ENCODE data around the gene STAB2.

STAB2 gene

DNA sequence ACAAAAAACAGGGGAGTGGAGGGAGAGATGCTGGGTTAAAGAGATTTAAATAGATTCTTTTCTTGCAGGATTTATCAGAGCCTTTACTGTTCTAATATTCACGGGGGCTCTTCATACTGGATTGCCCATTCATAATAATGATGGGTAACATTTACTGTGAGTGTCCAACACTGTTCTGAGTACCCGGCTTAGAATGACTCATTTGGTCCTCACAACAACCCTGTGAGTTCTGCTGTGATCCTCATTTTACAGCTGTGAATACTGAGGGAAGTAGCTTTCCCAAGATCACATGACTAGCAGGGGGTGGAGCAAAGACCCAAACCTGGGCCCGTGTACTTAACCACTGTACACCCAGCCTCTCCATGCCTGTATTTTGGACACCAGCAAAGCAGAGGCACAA, 140.6 kb downstream of the STAB2 start:
- Histone ChIP-seq H3F3A (ENCODE audit: insufficient read depth, low read length) (no peaks in the 10 kb centered on the region), H3K27me3 (ENCODE audit: insufficient read depth, low read length) (no peaks in the 10 kb centered on the region), H3K4me2 (ENCODE audit: low read length) (no peak overlapping the region), H3K4me1 (ENCODE audit: insufficient read depth, low read length, severe bottlenecking) (no peaks in the 10 kb centered on the region), H2AFZ (ENCODE audit: low read length) (no peak overlapping the region), H4K20me1 (ENCODE audit: insufficient read depth, low read length) (no peaks in the 10 kb centered on the region), H3K4me3 (ENCODE audit: low read depth, low read length, poor library complexity, severe bottlenecking) (no peak overlapping the region), H3K9me2 (ENCODE audit: low read depth, low read length) (no peaks in the 10 kb centered on the region), H3K9ac (ENCODE audit: low read length) (no peak overlapping the region), H3K36me3 (ENCODE audit: insufficient read depth, low read length) (no peaks in the 10 kb centered on the region), H3K79me2 (ENCODE audit: insufficient read depth, low read length) (no peaks in the 10 kb centered on the region), H3K27ac (ENCODE audit: low read depth, low read length, poor library complexity, severe bottlenecking) (no peak overlapping the region), H3K9me3 (ENCODE audit: low read length) (no peaks in the 10 kb centered on the region)
- TF ChIP-seq, protein P1, sequence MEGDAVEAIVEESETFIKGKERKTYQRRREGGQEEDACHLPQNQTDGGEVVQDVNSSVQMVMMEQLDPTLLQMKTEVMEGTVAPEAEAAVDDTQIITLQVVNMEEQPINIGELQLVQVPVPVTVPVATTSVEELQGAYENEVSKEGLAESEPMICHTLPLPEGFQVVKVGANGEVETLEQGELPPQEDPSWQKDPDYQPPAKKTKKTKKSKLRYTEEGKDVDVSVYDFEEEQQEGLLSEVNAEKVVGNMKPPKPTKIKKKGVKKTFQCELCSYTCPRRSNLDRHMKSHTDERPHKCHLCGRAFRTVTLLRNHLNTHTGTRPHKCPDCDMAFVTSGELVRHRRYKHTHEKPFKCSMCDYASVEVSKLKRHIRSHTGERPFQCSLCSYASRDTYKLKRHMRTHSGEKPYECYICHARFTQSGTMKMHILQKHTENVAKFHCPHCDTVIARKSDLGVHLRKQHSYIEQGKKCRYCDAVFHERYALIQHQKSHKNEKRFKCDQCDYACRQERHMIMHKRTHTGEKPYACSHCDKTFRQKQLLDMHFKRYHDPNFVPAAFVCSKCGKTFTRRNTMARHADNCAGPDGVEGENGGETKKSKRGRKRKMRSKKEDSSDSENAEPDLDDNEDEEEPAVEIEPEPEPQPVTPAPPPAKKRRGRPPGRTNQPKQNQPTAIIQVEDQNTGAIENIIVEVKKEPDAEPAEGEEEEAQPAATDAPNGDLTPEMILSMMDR (IDR thresholded peaks at IDR 0.05; ENCODE audit: low read length), result no peak
- no peak for TF ChIP-seq EZH2 (IDR thresholded peaks at IDR 0.05; ENCODE audit: borderline replicate concordance, low read length)

DNA sequence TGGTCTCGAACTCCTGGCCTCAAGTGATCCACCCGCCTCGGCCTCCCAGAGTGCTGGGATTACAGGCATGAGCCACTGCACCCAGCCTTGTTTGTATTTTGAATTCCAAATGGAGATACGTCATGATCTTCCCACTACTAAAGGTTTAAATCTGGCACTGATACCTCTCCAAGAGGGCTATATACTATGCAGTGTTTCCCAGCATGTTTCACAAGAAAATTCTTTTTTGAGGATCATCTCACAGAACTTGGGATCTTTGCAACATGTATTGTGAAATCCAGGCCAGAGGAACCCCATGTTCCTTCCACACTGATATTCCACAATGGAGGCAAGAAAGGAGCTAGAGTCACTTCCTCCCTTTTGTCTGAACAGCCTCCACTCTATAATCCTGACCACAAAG, 141.2 kb downstream of the STAB2 start:
- no peak overlapping the region for H2AFZ ChIP-seq (ENCODE audit: low read length)
- no peaks in the 10 kb centered on the region for H3K4me1 ChIP-seq (ENCODE audit: insufficient read depth, low read length, severe bottlenecking)
- H4K20me1 ChIP-seq (ENCODE audit: insufficient read depth, low read length), result no peaks in the 10 kb centered on the region
- no peaks in the 10 kb centered on the region for H3K9me2 ChIP-seq (ENCODE audit: low read depth, low read length)
- no peaks in the 10 kb centered on the region for H3K27me3 ChIP-seq (ENCODE audit: insufficient read depth, low read length)
- no peaks in the 10 kb centered on the region for H3K9me3 ChIP-seq (ENCODE audit: low read length)
- no peaks in the 10 kb centered on the region for H3K79me2 ChIP-seq (ENCODE audit: insufficient read depth, low read length)
- no peak overlapping the region for H3K4me2 ChIP-seq (ENCODE audit: low read length)
- H3K4me3 ChIP-seq (ENCODE audit: low read depth, low read length, poor library complexity, severe bottlenecking), result no peak overlapping the region
- no peak overlapping the region for H3K9ac ChIP-seq (ENCODE audit: low read length)
- TF ChIP-seq, protein P1 (IDR thresholded peaks at IDR 0.05; ENCODE audit: low read length), result no peak
- no peak for TF ChIP-seq EZH2 (IDR thresholded peaks at IDR 0.05; ENCODE audit: borderline replicate concordance, low read length)
- H3K36me3 ChIP-seq (ENCODE audit: insufficient read depth, low read length), result no peaks in the 10 kb centered on the region
- no peaks in the 10 kb centered on the region for H3F3A ChIP-seq (ENCODE audit: insufficient read depth, low read length)
- no peak overlapping the region for H3K27ac ChIP-seq (ENCODE audit: low read depth, low read length, poor library complexity, severe bottlenecking)

DNA sequence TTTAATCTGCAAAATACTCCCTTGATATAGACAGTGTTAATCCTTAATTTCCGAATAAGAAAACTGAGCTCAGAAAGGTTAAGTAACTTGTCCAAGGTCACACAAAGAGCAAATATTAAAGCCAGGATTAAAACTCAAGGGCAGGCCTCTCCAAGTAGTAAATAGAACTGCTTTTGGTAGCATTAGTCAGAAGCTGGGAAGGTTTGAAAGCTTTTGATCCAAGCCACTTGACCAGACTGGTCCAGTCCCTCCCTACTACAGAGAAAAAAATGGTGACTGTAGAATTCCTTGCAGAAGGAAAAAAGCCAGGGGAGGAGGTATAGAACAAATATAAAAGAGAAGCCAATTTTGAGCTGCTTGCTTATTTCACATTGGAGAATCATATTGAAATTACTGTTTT, 142.4 kb downstream of the STAB2 start:
- Histone ChIP-seq H3K9me3 (ENCODE audit: low read length) (no peaks in the 10 kb centered on the region), H3K4me3 (ENCODE audit: low read depth, low read length, poor library complexity, severe bottlenecking) (no peak overlapping the region), H3K4me2 (ENCODE audit: low read length) (no peak overlapping the region), H3K9ac (ENCODE audit: low read length) (no peak overlapping the region), H3K27me3 (ENCODE audit: insufficient read depth, low read length) (no peaks in the 10 kb centered on the region), H4K20me1 (ENCODE audit: insufficient read depth, low read length) (no peaks in the 10 kb centered on the region), H3K27ac (ENCODE audit: low read depth, low read length, poor library complexity, severe bottlenecking) (no peak overlapping the region), H2AFZ (ENCODE audit: low read length) (no peak overlapping the region), H3K4me1 (ENCODE audit: insufficient read depth, low read length, severe bottlenecking) (no peaks in the 10 kb centered on the region), H3F3A (ENCODE audit: insufficient read depth, low read length) (no peaks in the 10 kb centered on the region), H3K9me2 (ENCODE audit: low read depth, low read length) (no peaks in the 10 kb centered on the region), H3K79me2 (ENCODE audit: insufficient read depth, low read length) (no peaks in the 10 kb centered on the region), H3K36me3 (ENCODE audit: insufficient read depth, low read length) (no peaks in the 10 kb centered on the region)
- TF ChIP-seq, protein P1 (IDR thresholded peaks at IDR 0.05; ENCODE audit: low read length), result no peak
- TF ChIP-seq EZH2 (IDR thresholded peaks at IDR 0.05; ENCODE audit: borderline replicate concordance, low read length), result no peak
